NCI-H1694 treated with DMSO at 0.1 percent for 48 hours (cell line): ENCODE measurements around the gene KLRC4.
"Not testable (repeated sequence)": the region's sequence is repeated elsewhere in the genome, so short reads cannot be mapped to it uniquely, and the experiment has no call there.

ENCODE experiments used
- DNase-seq: peaks from one replicate; lab custom pipeline; 2025; lab: John Stamatoyannopoulos, UW

The KLRC4 gene

GRCh38 chr12:10368206-10369171 lies 41.1 kb downstream of the KLRC4 start:
- no peak for DNase-seq

GRCh38 chr12:10367714-10368113 lies 41.8 kb downstream of the KLRC4 start:
- not testable (repeated sequence) for DNase-seq

- no peak for DNase-seq
Measured at GRCh38 chr12:10366875-10367274, 42.7 kb downstream of the KLRC4 start.

- no peak for DNase-seq
Measured at GRCh38 chr12:10365696-10366405, 43.7 kb downstream of the KLRC4 start.

- peak; percentile 51 for DNase-seq
Measured at GRCh38 chr12:10364815-10365622, 44.5 kb downstream of the KLRC4 start.

GRCh38 chr12:10363914-10364814 lies 45.4 kb downstream of the KLRC4 start:
- no peak for DNase-seq

- DNase-seq = no peak
Measured at GRCh38 chr12:10363658-10363913, 46.0 kb downstream of the KLRC4 start.

- no peak for DNase-seq
Measured at GRCh38 chr12:10362828-10363657, 46.5 kb downstream of the KLRC4 start.

GRCh38 chr12:10362325-10362724 lies 47.2 kb downstream of the KLRC4 start:
- no peak for DNase-seq

- no peak for DNase-seq
Measured at GRCh38 chr12:10361622-10362021, 47.9 kb downstream of the KLRC4 start.

GRCh38 chr12:10361084-10361483 lies 48.5 kb downstream of the KLRC4 start:
- DNase-seq = no peak

GRCh38 chr12:10358969-10359368 lies 50.6 kb downstream of the KLRC4 start:
- no peak for DNase-seq

- no peak for DNase-seq
Measured at GRCh38 chr12:10358131-10358530, 51.4 kb downstream of the KLRC4 start.
